ENCODE results near the gene APOF.

Gene APOF

GRCh38 chr12:56321027-56321426, 41.6 kb downstream of the APOF start:
- TF ChIP-seq BCL11A (tag by site-specific recombination; IDR thresholded peaks at IDR 0.05; ENCODE audit: low read depth) (no peak), ZNF394 (tag by site-specific recombination; IDR thresholded peaks at IDR 0.05; ENCODE audit: borderline replicate concordance) (peak; percentile 35; the same call in 1 of the 2 replicates)
- Histone ChIP-seq H3K9me3 (ENCODE audit: control insufficient read depth, insufficient read depth, low read depth, low read length) (no peaks in the 10 kb centered on the region), H3K27ac (ENCODE audit: extremely low read depth, low read depth, low read length) (no peak overlapping the region), H3K4me1 (ENCODE audit: control insufficient read depth, insufficient read depth, low read length) (no peaks in the 10 kb centered on the region), H3K36me3 (ENCODE audit: control insufficient read depth in 2 of 2, insufficient read depth in 1 of 2, low read length in 2 of 2) (peaks cover 18 to 70% of the 10 kb centered on the region in 2 experiments), H3K4me3 (ENCODE audit: low read depth, low read length) (no peak overlapping the region)
- ChIA-PET CTCF (interaction anchor here (0.9 to 1.0 kb wide), 2 partner anchors 99 to 142 kb away, joined by 3 to 4 read pairs; no protein-coding TSS in a partner anchor), POLR2A (interaction anchor here (1.2 kb wide), 1 partner anchor 12 kb away, joined by 3 read pairs; the partner anchor contains the start of gene PAN2)

GRCh38 chr12:56317675-56318074, 45.0 kb downstream of the APOF start:
- POLR2A ChIA-PET: no interaction called here
- H3K36me3 ChIP-seq (ENCODE audit: control insufficient read depth in 2 of 2, insufficient read depth in 1 of 2, low read length in 2 of 2): peaks cover 16 to 52% of the 10 kb centered on the region in 2 experiments
- CTCF ChIA-PET: interaction anchor here (0.5 to 2.8 kb wide), 3 partner anchors 147 to 580 kb away, joined by 3 to 22 read pairs (median 3); no protein-coding TSS in a partner anchor
- TF ChIP-seq ZNF76 (tag by site-specific recombination; IDR thresholded peaks at IDR 0.05; ENCODE audit: borderline replicate concordance, low read depth) (no peak), KLF8 (tag by site-specific recombination; IDR thresholded peaks at IDR 0.05) (no peak), ZSCAN16 (tag by site-specific recombination; IDR thresholded peaks at IDR 0.05) (peak; percentile 74; the same call in 1 of the 2 replicates), KLF1 (tag by site-specific recombination; IDR thresholded peaks at IDR 0.05) (no peak), ZNF768 (tag by site-specific recombination; IDR thresholded peaks at IDR 0.05) (no peak)
- TF ChIP-seq, protein P1, sequence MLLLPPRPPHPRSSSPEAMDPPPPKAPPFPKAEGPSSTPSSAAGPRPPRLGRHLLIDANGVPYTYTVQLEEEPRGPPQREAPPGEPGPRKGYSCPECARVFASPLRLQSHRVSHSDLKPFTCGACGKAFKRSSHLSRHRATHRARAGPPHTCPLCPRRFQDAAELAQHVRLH (tag by site-specific recombination; IDR thresholded peaks at IDR 0.05): no peak
- no peak overlapping the region for H3K4me3 ChIP-seq (ENCODE audit: low read depth, low read length)
- no peak overlapping the region for H3K27ac ChIP-seq (ENCODE audit: extremely low read depth, low read depth, low read length)
- no peaks in the 10 kb centered on the region for H3K9me3 ChIP-seq (ENCODE audit: control insufficient read depth, insufficient read depth, low read depth, low read length)
- no peaks in the 10 kb centered on the region; the same call in 1 of the 2 replicates for H3K4me1 ChIP-seq (ENCODE audit: control insufficient read depth, insufficient read depth, low read length)

GRCh38 chr12:56315622-56316473, 46.8 kb downstream of the APOF start, which contains the start of gene CNPY2:
CNPY2 (minus strand) TSS chr12:56315988; CDS start chr12:56315217, 771 bp downstream.
- CTCF ChIA-PET: interaction anchor here (1.0 to 2.8 kb wide), 5 partner anchors 33 to 153 kb away, joined by 3 to 22 read pairs (median 5); partner anchors contain the start of genes SPRYD4 and STAT2
- POLR2A ChIA-PET: interaction anchor here (0.6 to 2.9 kb wide), 31 partner anchors 8 to 321 kb away, joined by 3 to 46 read pairs (median 4); partner anchors contain the start of genes ESYT1, GLS2, IL23A and PA2G4
- peak within 1 kb of the TSS; percentile 91 for H3K4me3 ChIP-seq (ENCODE audit: low read depth, low read length)
- peak within 1 kb of the TSS; percentile 76 for H3K27ac ChIP-seq (ENCODE audit: extremely low read depth, low read depth, low read length)
- H3K36me3 ChIP-seq (ENCODE audit: control insufficient read depth in 2 of 2, insufficient read depth in 1 of 2, low read length in 2 of 2): peaks cover 25 to 53% of the 10 kb centered on the region in 2 experiments
- no peaks in the 10 kb centered on the region; the same call in 1 of the 2 replicates for H3K4me1 ChIP-seq (ENCODE audit: control insufficient read depth, insufficient read depth, low read length)
- no peaks in the 10 kb centered on the region for H3K9me3 ChIP-seq (ENCODE audit: control insufficient read depth, insufficient read depth, low read depth, low read length)
- TF ChIP-seq FEZF1 (tag by site-specific recombination; IDR thresholded peaks at IDR 0.05): no peak
- TF ChIP-seq SP7 (tag by site-specific recombination; IDR thresholded peaks at IDR 0.05): peak; percentile 70
- no peak for TF ChIP-seq ZNF302 (tag by site-specific recombination; IDR thresholded peaks at IDR 0.05; ENCODE audit: low read depth)
- TF ChIP-seq ZNF223 (tag by site-specific recombination; IDR thresholded peaks at IDR 0.05): no peak
- peak; percentile 78 for TF ChIP-seq PRDM10 (tag by site-specific recombination; IDR thresholded peaks at IDR 0.05)
- no peak for TF ChIP-seq ZNF157 (tag by site-specific recombination; IDR thresholded peaks at IDR 0.05)
- TF ChIP-seq KLF1 (tag by site-specific recombination; IDR thresholded peaks at IDR 0.05): peak; percentile 64; the same call in 1 of the 2 replicates
- TF ChIP-seq, protein P2, sequence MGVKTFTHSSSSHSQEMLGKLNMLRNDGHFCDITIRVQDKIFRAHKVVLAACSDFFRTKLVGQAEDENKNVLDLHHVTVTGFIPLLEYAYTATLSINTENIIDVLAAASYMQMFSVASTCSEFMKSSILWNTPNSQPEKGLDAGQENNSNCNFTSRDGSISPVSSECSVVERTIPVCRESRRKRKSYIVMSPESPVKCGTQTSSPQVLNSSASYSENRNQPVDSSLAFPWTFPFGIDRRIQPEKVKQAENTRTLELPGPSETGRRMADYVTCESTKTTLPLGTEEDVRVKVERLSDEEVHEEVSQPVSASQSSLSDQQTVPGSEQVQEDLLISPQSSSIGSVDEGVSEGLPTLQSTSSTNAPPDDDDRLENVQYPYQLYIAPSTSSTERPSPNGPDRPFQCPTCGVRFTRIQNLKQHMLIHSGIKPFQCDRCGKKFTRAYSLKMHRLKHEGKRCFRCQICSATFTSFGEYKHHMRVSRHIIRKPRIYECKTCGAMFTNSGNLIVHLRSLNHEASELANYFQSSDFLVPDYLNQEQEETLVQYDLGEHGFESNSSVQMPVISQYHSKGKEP (tag by site-specific recombination; IDR thresholded peaks at IDR 0.05): no peak
- no peak for TF ChIP-seq ZNF184 (tag by site-specific recombination; IDR thresholded peaks at IDR 0.05)
- peak; percentile 74; the same call in 1 of the 2 replicates for TF ChIP-seq ZNF610 (tag by site-specific recombination; IDR thresholded peaks at IDR 0.05; ENCODE audit: borderline replicate concordance)
- peak; percentile 62; the same call in 1 of the 2 replicates for TF ChIP-seq ZFP37 (tag by site-specific recombination; IDR thresholded peaks at IDR 0.05)
- 0 out of 2 replicates have a peak, but pooled peaks have one; percentile 47 for TF ChIP-seq ZBTB21 (tag by site-specific recombination; IDR thresholded peaks at IDR 0.05)
